Activated CD8-positive, alpha-beta memory T cell treated with anti-CD3 and anti-CD28 coated beads for 1 hour (primary cell): ENCODE data around the gene PIGC.
"Not testable (repeated sequence)": the region's sequence is repeated elsewhere in the genome, so short reads cannot be mapped to it uniquely, and the experiment has no call there.

Experiments used
- DNase-seq, 2 donors: peaks; one replicate each; pipeline ENCODE4 v3.0.0-alpha.2; 2020; ENCODE audit warnings: low read depth in 1 of 2; ENCODE audit errors: extremely low read depth in 1 of 2

Gene PIGC

DNA sequence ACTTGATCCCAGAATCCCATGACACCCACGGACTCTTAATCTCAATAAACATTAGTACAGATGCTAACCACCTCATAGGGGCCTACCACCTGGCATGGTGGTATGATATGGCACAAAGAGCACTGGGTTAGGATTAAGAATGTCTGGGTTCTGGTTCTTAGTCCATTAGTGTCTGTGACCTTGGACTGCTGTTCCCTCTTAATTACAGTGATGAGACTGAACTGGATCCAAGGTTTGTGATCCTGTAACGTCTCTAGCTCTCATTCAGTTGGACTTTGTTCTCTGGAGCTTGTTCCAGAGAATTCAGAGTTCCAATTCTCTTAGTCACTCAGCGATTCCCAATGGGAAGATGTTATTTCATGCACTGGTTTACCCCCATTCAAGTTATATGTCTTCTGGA, 23.6 kb upstream of the PIGC start:
- DNase-seq = no peak

DNA sequence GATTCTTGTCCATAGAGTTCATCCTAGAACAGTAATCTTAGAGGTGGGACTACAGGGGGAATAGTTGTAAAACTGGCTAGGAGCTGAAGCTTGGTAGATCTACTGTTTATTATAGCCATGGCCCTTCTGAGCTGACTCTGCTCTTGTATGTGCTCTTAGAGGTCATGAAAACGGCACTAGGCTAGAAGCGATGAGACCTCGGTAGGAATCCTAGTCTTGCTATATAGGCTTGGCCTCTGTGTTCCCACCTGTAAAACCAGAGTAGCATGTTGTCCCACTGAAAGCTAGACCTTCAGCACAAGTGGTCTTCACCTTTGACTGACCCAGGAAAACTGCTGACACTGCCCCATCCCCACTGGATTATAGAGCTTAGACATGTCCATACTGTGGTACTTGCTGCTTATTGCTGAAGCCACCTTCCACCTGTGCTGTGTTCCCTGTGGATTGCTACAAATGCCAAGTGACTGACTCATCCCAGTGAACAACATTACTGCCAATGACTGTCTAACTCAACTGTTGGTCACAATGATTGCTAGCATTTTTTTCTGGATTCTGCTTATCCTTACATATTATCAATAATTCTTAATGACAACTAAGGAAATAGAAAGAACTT, 23.0 kb upstream of the PIGC start:
- no peak for DNase-seq

DNA sequence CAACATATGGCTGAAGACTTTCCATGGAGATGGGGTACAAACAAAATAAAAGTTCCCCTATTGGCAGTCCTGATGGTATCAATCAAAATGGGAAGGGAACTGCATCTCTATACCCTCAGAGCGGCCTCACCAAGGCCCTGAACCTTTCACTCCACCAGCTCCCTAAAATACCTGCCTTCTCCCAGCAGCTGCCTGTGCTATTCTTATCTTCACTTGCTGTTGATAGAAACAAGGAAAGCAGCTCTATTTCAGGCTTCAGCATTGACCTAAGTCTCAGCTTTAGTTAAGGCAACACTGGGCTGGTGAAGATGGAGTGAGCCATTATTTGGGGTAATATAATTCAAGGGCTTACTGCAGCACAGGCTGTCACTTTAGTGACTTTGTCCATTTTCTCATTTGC, 21.7 kb upstream of the PIGC start:
- DNase-seq = no peak

DNA sequence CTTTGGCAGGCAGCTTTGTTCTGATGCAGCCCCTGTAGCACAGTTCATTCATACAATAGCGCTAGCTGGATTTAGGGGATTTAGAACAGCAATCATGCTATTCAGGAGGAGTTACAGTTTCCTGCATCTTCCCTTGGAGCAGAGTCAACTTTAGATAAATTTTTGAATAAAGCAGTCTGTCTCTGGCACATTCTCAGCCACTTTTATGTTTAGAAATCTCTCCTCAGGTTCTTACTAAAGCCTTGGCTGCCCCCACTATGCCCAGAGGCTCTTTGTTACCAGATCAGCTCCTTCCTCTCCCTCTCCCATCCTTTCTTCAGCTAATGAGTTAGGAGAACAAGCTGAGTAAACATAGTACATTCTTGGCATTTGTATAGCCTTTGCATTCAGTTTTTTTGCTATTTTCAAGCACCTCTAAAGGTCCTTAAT, 17.0 kb upstream of the PIGC start:
- no peak for DNase-seq

GRCh38 chr1:172460177-172460576, 16.3 kb upstream of the PIGC start:
- DNase-seq = no peak

GRCh38 chr1:172457479-172458130, 13.7 kb upstream of the PIGC start:
- DNase-seq = no peak

- DNase-seq = no peak
Observed at GRCh38 chr1:172456344-172456769, 12.5 kb upstream of the PIGC start.

DNA sequence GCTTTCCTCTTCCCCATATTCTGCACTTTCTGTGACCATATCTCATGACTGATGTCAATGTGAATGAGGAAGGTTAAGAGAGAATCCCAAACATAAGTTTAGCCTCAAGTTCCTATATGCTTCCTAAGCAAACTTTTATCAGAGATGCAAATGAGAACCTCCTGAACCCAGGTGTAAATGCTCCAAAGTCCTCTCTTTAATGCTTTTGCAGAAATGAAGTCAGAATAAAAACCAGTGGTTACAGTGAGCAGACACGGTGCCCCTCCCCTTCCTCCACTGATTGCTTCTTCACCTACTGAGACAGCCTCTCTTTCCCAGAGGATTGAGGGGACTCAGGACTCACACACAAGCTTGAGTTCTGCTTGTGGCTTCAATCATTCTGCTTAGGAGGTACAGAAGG, 11.6 kb upstream of the PIGC start:
- no peak for DNase-seq

DNA sequence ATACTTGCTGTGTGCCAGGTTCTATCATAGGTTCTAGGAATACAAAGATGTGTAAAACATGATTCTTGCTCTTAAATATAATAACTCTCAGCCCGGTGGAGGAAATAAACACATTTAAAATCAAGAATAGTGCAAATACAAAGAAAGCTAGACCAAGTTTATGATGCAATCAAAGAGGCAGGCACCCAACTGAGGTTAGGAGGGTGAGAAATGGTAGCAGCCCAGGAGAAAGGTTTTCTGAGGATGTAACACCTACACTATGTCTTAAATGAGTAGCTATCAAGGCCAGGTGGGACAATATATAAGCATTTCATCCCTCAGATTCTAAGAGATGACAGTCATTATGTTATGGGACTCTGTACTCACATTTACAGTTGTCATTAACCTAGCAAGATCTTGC, 9.7 kb upstream of the PIGC start:
- DNase-seq = no peak

DNA sequence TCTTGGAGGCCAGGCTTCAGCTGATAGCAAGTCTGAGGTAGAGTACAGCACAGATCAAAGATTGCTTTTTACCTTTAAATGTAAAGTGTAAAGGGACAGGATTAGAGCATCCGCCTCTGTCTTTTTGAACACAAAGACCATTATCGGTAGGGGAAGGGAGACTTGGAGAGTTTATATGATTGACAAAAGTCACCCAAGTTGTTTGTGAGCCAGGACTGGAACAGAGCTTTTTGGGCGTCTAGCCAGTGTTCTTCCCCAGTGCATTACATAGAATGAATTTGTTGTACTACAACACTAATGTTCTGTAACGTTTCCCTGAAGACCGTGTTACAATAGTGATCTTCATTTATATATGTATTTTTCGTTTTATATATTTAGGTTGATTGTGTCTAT, 9.3 kb upstream of the PIGC start:
- no peak for DNase-seq

GRCh38 chr1:172452536-172453152, 8.8 kb upstream of the PIGC start:
- DNase-seq = no peak

- no peak for DNase-seq
Observed at GRCh38 chr1:172451002-172451443, 7.2 kb upstream of the PIGC start.

DNA sequence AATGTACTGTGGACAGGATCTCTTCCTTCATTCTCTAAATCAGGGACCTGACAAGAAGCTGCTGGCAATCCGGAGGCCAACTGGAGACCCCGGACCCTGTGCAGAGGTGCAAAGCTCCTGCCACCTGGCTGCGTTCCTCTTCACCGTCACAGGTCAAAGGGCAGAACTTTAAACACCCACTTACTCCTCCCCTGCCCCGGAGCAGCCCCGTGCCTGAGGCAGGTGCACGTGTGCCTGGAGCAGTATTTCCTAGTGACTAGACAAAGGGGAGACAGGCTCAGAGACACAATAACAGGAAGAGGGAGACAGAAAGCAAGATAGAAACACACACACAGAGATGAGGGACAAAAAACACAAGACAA, 6.6 kb upstream of the PIGC start:
- no peak for DNase-seq

DNA sequence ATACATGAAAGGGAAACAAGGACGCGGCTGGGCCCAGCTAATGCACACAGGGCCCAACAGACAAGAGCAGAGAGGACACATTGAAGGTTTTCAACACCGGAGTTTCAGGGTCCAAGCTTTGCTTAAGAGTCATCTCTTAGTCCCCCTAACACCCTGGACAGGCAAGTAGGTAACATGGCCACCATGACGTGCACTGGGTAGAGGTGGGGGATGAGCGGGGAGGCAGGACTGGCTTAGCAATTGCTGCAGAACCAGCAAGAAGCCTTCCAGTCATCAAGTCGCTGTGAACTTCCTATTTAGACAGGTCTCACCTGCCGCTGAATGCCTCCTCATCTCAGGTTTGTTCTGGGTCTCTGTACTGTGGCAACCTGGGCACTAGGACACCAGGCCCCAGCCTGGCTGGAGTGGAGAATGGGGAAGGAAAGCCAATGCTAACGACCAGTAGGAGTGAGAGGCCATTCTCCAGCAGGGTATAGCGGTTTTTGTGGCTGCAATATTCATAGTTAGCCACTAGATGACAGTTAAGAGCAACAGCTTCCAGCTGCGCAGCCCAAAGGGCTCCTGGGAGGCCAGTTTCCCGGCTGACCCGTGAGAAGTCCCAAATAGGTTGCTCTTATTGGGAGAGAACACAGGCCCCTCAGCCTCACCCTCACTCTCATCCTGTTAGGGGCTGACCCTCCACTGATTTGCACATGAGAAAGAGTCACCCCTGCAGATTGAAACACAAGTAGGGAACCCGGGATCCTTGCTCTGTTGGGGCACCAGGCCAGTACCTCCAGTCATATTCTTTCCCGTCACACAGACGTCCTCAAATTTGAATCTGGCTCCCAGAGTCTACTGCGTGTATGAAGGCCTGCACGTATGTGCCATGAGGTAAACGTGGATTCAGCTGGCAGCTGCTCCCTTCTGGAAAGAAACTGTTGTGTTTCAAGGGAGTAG, 6.0 kb upstream of the PIGC start:
- DNase-seq = no peak

GRCh38 chr1:172448995-172449584, 5.2 kb upstream of the PIGC start:
- no peak for DNase-seq

GRCh38 chr1:172447641-172448040, 3.8 kb upstream of the PIGC start:
- DNase-seq = no peak

DNA sequence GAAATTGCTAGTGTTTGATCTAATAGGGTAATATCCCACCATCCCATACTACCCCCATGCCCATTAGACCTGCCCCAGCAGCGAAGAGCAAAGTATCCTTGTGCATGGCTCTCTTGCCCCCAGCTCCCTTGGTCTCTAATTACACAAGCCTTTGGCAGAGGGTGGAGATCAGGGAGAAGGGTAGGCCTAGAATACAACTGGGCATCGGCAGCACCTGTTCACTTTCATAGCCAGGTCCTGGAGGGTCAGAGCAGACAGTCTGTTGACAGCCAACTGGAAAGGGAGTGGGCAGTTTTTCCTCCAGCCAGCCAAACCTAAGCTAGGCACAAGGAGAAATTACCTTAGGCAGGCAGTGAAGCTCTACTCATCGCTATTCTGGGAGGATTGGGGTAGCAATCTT, 2.7 kb upstream of the PIGC start:
- no peak for DNase-seq

DNA sequence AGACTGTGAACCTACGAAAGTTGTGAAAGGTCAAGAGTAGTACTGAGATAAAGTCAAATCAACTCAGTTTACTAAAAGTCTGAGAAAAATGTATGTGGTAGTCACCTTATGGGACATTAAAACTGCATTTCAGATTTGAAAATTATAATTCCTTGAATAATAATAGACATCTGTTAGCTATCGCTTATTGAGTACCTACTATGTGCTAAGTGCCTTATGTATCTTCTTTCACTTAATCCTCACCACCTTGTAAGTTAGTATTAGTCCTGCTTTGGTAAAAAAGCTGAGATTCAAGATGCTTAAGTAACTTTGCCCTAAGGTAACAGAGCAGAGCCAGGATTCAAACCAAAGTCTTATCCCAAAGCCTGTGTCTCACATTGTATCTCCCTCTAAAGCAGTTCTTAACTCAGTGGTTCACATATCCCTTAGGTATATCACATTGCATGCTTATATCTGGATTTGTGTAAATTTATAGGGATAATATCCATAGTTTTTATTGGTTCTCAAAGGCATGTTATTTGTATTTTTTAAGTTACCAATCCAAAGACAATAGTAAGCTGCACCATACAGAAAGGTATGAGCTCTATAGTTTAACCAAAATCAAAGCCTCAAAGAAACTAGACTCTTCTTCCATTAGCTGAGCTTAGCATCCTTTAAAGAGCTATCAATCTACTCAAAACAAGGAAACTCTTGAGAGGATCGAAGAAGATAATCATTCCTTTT, 865 bp downstream of the PIGC start:
- DNase-seq = no peak

DNA sequence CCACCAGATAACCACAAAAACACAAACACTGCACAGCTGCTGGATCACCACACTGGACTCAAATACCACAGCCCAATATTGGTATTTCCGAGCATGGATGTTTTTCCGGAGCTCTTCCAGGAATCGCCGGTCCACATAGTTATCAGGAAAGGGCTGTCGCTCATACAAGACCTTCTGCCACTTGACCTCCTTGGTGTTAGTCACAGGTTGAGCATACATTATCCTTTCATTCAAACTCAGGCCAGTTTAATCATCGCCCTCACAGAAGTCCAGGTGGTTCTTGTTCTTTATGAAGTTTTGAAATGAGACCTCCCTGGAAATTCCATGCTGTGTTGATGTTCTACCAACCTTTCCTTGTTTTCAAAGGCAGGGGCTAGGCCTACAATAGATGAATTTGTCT, 1.5 kb downstream of the PIGC start:
- no peak for DNase-seq

DNA sequence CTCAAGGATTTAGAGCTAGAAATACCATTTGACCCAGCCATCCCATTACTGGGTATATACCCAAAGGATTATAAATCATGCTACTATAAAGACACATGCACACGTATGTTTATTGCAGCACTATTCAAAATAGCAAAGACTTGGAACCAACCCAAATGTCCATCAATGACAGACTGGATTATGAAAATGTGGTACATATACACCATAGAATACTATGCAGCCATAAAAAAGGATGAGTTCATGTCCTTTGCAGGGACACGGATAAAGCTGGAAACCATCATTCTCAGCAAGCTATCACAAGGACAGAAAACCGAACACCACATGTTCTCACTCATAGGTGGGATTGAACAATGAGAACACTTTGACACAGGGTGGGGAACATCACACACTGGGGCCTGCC, 6.7 kb downstream of the PIGC start:
- DNase-seq = not testable (repeated sequence)
